HuH-7 (cell line): ENCODE measurements around the gene ACVR2B.
"Not testable (repeated sequence)": the region's sequence is repeated elsewhere in the genome, so short reads cannot be mapped to it uniquely, and the experiment has no call there.

ENCODE experiments used
- DNase-seq: peaks from one replicate; pipeline ENCODE4 v3.0.0; 2011; ENCODE audit warnings: low spot score

Gene ACVR2B

DNA sequence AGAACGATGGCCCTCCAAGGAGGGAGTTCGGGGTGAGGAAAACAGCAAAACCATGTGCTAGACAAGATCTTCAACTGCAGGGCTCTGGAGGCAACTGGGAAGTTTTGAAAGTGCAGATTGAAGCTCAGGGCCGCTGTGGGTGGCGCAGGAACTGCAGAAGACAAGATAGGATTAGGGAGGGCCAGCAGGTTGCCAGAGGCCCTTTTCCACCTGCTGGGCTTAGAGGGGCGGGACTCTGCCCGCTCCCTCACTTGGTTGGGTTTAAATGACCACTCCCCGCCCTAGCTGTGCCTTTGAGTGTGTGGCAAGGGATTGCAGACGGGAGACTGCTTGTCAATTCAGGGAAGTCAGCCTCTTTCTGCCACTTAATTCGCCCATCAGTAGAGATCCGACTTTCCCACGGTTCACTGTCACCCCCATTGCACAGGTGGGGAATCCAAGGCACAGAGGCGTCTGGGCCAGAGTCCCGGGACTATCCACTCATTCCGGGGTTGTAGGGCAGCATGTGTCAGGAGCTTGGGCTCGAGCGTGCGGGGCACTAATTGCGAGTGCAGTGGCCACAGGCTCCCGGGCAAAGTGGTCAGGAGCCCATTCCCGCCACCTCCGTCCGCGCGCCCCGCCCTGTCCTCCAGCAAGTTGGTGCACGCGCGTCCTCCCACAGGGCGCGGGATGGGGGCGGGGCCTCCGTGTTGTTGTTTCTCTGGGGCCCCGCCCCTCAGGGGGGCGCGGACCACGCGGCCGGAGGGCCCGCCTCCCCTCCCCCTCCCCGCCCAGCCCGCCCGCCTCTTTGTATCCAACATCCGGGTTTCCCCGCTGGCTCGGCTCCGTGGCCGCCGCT lies at the start of gene ACVR2B:
TSS of gene ACVR2B (plus strand) at position 816 of the 838 bp plus-strand sequence. CDS start 433 bp downstream, outside the sequence.
- DNase-seq = peak; percentile 92

DNA sequence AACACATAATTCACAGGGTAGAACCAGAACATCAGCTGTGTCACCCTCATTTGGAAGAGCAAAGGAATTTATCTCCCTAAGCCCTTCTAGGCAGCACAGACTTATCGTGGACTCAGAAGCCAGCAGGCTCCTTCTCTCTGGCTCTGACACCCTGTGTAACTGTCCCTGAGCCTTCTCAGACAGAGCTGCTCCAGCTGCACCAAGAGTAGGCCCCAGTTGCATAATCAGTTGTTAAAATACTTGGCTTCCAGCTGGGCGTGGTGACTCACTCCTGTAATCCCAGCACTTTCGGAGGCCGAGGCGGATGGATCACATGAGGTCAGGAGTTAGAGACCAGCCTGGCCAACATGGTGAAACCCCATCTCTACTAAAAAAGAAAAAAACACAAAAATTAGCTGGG lies 49.4 kb upstream of the ACVR2B start:
- DNase-seq = no peak

GRCh38 chr3:38411591-38411990 lies 42.1 kb upstream of the ACVR2B start:
- DNase-seq = no peak

DNA sequence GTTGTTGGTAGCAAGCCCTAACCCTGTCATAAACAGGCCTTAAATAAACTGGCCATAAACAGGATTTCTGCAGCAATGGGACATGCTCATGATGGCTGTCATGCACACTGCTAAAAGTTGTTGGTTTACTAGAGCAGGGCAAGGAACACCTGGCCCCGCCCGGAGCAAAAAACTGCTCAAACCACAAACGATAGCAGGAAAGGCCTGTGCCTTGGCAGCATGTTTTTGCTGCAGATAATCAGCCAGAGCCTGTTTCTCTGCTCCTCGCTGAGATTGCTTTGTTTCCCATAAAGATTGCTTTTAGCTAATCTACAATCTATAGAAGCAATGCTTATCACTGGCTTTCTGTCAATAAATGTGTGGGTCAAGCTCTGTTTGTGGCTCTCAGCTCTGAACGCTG lies 32.9 kb upstream of the ACVR2B start:
- DNase-seq = not testable (repeated sequence)

- DNase-seq = no peak
These were observed 31.9 kb upstream of the ACVR2B start for GRCh38 chr3:38421679-38422336.

- DNase-seq = not testable (repeated sequence)
These were observed 26.8 kb upstream of the ACVR2B start for GRCh38 chr3:38426798-38427426.

DNA sequence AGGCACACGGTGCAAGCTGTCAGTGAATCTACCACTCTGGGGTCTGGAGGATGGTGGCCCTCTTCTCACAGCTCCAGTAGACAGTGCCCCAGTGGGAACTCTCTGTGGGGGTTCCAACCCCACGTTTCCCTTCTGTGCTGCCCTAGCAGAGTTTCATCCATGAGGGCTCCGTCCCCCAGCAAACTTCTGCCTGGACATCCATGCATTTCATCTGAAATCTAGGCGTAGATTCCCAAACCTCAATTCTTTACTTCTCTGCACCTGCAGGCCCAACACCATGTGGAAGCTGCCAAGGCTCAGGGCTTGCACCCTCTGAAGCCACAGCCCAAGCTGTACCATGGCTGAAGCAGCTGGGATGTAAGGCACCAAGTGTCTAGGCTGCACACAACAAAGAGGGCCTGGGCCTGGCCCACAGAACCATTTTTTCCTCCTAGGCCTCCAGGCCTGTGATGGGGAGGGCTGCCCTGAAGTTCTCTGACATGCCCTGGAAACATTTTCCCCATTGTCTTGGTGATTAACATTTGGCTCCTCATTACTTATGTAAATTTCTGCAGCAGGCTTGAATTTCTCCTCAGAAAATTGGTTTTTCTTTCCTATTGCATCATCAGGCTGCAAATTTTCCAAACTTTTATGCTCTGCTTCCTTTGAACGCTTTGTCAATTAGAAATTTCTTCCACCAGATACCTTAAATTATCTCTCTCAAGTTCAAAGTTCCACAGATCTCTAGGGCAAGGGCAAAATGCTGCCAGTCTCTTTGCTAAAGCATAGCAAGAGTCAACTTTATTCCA lies 20.6 kb upstream of the ACVR2B start:
- DNase-seq = not testable (repeated sequence)

DNA sequence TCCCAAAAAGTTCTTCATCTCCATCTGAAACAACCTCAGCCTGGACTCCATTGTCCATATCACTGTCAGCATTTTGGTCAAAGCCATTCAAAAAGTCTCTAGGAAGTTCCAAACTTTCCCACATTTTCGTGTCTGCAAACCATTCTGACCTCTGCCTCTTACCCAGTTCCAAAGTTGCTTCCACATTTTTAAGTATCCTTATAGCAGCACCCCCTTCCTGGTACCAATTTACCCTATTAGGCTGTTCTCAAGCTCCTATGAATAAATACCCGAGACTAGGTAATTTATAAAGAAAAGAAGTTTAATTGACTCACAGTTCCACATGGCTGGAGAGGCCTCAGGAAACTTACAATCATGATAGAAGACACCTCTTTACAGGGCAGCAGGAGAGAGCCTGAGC lies 20.0 kb upstream of the ACVR2B start:
- DNase-seq = not testable (repeated sequence)

- DNase-seq = not testable (repeated sequence)
These were observed 15.1 kb upstream of the ACVR2B start for GRCh38 chr3:38438436-38439069.

GRCh38 chr3:38443205-38443604 lies 10.5 kb upstream of the ACVR2B start:
- not testable (repeated sequence) for DNase-seq

- DNase-seq = no peak
These were observed 7.5 kb upstream of the ACVR2B start for GRCh38 chr3:38446085-38446686.

DNA sequence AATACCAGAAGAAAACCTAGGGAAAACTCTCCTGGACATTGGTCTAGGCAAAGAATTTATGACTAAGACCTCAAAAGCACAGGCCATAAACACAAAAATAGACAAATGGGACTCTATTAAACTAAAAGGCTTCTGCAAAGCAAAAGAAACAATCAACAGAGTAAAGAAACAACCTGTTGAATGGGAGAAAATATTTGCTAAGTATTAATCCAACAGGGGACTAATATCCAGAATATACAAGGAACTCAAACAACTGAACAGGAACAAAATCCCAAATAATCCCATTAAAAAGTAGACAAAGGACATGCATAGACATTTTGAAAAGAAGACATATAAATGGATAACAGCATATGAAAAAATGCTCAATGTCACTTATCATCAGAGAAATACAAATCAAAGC lies 6.9 kb upstream of the ACVR2B start:
- no peak for DNase-seq

GRCh38 chr3:38450853-38451252 lies 2.8 kb upstream of the ACVR2B start:
- DNase-seq = no peak

GRCh38 chr3:38453913-38454177 lies 155 bp downstream of the ACVR2B start:
- DNase-seq = no peak

DNA sequence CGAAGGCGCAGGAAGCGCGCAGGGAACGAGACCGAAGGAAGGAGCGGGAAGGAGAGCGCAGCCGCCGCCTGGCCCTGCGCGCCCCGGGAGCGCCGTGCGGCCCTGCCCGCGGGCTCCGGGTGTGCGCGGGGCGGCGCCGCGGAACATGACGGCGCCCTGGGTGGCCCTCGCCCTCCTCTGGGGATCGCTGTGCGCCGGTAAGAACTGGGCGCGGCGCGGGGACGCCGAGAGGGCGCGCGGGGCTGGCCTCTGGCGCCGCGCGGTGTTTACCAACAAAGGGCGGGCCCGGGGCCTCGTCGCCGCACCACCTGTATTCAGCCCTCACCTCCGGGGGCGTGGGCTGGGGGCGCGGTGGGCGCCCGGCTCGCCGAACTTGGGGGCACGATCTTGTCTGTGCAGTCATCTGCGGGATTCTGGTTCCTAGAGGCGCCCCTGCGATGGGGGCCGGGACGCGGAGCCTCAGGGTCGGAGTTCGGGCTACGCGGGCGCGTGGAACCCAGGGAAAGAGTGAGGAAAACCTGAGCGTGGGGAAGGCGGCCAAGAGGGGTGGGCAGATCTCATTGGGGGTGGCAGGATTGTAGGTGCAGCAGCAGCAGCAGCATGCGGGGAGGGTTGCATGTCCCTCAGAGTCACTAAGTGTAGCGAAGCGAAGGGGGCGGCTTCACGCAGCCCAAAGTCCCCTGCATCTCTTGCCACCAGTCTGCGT lies 641 bp downstream of the ACVR2B start:
- peak; percentile 54 for DNase-seq

DNA sequence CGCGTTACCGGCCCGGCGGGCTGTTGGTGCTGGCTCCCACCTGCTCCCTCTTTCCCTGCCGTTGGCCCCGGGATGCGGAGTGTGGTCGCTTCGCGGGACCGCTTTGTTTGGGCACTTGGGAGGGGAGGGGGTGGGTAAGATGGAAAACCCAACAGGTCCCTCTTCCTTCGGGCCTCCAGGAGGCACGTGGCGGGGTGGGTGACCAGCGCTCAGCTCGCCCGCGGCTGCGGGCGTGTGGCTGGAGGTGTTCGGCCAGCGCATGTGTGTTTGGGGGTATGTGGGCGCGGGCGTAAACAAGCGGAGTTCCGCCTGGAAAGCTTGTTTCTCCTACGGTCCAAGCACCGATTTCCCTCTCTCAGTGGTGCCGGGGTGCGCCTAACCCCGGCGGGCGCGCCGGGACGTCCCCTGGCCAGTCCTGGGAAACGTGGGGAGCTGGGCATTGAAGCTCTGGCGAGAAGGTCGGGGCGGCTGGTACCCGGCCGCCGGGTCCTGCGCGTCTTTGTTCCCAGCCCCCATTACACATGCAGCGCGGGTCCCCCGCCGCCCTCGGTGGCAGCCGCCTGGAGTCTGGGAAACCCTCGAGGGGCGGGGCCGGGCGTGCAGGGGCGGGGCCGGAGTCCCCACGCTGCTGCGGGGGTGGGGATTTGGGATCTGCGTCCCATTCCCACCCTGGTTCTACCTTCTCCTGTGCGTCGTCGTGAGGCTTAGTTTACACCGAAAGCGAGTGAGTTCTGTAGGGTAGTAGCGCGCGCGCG lies 1.4 kb downstream of the ACVR2B start:
- peak; percentile 96 for DNase-seq

- DNase-seq = peak; percentile 57
These were observed 2.1 kb downstream of the ACVR2B start for GRCh38 chr3:38455639-38456430.

DNA sequence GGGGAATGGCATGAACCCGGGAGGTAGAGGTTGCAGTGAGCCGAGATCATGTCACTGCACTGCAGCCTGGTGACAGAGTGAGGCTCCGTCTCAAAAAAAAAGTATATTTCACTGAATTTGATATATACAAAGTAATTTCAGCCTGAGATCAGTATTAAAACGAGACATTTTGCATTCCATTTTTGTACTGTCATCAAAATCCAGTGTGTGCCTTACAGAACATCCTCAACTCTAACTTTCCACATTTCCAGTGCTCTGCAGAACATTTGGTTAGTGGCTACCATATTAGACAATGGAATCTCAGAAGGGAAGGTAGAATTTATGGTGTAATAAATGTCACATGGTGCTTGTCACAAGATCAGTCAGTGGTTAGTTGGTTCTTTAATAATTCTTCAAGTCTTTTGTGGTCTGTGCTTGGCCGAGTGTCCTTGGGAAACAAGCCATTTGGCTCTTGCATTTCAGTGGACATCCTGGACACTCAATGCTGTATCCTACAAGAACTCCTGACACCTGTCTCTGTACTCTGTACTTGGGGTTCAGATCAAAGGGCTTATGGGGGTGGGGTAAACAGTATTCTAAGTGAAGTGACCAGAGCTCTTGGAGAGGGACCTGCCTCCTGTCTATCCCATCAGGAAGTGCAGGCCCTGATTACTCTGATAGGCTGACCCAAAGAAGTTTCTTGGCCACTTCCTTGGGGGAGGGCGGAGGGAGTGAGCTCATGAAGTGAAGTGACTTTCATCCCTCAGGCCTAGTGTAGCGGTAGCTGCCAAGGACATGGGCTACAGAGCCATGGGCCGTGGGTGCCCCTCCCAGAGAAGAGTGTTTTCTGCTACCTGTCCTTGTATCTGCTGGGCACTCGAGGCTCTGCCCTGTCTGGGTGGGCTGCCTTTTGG lies 3.7 kb downstream of the ACVR2B start:
- DNase-seq = no peak
